SU-DHL-6 (cell line): ENCODE measurements around the gene SERPINA10.

Source experiments
- EZH2phosphoT487 ChIP-seq: fragments of 200-600 bp; sonication (generic), shearing (Covaris generic); conservative IDR thresholded peaks from 2 replicates; pipeline ENCODE4 v1.6.1; 2018; ENCODE audit warnings: mild to moderate bottlenecking, antibody characterized with exemption, low read length, moderate library complexity, mixed read lengths
- TF ChIP-seq, protein P1 (sequence below): fragments of 200-600 bp; sonication (generic); IDR thresholded peaks from one replicate; pipeline ENCODE4 v1.5.1; 2017; ENCODE audit warnings: antibody characterized with exemption, mild to moderate bottlenecking, low read length, moderate library complexity; ENCODE audit not compliant: insufficient read depth, poor library complexity, severe bottlenecking

GRCh38 chr14:94338023-94338422 is 45.0 kb upstream of the SERPINA10 start:
- TF ChIP-seq, protein P1, sequence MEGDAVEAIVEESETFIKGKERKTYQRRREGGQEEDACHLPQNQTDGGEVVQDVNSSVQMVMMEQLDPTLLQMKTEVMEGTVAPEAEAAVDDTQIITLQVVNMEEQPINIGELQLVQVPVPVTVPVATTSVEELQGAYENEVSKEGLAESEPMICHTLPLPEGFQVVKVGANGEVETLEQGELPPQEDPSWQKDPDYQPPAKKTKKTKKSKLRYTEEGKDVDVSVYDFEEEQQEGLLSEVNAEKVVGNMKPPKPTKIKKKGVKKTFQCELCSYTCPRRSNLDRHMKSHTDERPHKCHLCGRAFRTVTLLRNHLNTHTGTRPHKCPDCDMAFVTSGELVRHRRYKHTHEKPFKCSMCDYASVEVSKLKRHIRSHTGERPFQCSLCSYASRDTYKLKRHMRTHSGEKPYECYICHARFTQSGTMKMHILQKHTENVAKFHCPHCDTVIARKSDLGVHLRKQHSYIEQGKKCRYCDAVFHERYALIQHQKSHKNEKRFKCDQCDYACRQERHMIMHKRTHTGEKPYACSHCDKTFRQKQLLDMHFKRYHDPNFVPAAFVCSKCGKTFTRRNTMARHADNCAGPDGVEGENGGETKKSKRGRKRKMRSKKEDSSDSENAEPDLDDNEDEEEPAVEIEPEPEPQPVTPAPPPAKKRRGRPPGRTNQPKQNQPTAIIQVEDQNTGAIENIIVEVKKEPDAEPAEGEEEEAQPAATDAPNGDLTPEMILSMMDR, result no peak
- no peak for TF ChIP-seq EZH2phosphoT487
